NCI-H1417 (cell line): ENCODE results near the gene PCGF1.
"Not testable (repeated sequence)": the region's sequence is repeated elsewhere in the genome, so short reads cannot be mapped to it uniquely, and the experiment has no call there.

Source experiments
- DNase-seq, 3 experiments: peaks; one replicate each; lab custom pipeline; 2025; lab: John Stamatoyannopoulos, UW

The PCGF1 gene

GRCh38 chr2:74499267-74499939, 8.1 kb downstream of the PCGF1 start, which contains the start of gene LBX2:
Gene LBX2 (minus strand): TSS chr2:74499603. CDS start chr2:74499537, 66 bp downstream.
- no peak for DNase-seq

DNA sequence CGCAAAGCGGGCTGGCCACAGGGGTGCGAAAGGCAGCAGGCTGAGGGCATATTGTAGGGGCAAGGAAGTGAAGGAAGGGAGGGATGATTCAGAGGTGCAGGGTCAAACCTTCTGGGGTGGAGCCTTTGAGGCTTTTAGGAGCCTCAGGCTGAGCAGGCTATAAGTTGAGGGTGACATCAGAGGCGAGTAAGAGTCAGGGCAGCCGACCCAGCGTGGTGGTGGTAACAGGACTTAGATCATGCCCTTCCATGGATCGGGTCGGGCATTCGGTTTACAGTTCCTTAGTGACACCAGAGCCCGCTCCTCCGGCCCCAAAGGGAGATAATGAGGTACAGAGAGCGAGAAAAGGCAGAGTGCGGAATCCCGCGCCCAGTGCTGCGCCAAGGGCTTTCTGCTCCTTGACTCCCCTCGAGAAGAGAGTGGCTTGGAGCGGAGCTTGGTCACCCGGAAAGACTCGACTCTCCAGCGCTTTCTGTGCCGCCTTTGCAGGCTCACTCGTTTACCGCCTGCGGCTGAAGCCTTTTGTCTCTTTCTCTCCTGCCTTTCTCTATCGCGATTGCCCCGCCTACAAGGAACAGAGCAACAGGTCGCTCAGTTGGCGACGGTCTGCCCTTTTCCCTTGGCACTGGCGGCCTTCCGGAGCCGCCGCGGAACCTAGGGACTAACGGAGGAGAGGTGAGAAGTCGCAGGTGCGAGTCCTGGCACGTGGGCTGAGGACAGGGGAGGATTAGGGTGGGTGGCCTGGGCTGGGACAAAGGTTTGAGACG, 8.8 kb downstream of the PCGF1 start:
- DNase-seq = peak in 1 of 3 experiments; percentile 49

GRCh38 chr2:74497777-74498499, 9.6 kb downstream of the PCGF1 start:
- DNase-seq = peak in 2 of 3 experiments; percentile 79 to 81

DNA sequence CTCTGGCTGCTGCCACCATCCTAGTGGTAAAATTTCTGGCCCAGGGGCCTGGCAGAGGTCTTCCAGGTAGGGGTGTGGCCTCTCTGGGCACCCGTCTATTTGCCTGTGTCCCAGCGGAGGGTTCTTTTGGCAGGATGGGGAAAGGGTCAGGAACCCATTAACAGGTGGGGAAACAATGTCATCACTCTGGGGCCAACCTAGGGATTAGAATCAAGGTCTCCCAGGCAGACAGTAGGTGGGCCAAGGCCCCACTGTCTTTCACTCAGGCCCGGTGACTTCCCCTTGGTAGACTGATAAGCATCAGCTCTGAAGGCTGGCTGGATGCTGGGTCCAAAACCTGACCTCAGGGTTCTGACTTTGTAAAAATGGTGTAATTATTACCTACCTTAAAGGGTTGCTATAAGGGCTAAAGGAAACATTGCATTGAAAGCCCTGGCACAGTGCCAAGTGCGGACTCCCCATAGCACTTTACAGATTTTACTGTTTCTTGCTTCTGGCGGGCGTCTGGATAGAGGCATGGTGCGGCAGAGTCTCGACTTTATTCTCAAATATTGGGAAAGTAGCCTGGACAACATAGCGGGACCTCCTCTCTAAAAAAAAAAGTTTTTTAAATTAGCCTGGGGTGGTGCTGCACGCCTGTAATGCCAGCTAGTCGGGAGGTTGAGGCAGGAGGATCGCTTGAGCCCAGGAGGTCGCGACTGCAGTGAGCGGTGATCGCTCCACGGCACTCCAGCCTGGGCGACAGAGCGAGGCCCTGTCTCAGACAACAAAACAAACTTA, 10.3 kb downstream of the PCGF1 start:
- peak in 2 of 3 experiments; percentile 50 to 56 for DNase-seq

DNA sequence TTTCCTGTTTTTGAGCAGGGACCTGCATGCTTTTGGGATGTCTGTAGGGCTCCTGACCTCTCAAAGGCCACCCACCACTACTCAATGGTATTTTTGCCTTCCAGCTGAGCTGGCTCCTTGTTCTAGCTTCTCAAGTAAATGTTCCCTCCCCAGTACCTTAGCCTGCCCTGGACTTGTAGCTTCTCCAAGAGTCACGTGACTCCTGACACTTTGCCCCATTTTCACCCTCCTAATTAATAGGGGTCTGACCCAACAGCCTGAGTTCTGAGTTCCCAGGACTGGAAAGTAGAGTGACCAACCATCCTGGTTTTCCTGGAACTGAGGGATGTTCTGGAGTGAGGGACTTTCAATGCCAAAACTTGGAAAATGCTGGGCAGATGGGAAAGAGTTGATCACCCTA, 12.1 kb downstream of the PCGF1 start:
- DNase-seq = no peak

DNA sequence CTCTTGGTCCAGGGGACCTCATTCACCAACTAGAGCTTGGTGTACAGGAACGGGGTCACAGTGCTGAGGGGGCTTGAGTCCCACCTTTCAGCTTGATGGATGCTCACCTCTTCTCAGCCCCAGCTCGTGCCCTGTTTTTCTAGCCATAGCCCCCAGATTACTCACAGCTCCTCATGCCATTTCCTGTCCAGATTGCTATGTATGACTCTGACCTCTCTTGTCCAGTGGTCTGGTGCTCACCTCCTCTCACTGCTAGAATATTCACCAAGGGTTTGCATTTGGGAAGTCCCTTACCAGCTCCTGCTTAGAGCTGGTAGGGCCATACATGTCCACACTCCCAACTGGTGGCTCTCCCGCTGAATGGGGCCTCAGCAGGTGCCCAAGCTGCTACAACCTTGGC, 13.9 kb downstream of the PCGF1 start:
- no peak for DNase-seq

- DNase-seq = no peak
Measured at GRCh38 chr2:74491648-74492544, 15.6 kb downstream of the PCGF1 start.

DNA sequence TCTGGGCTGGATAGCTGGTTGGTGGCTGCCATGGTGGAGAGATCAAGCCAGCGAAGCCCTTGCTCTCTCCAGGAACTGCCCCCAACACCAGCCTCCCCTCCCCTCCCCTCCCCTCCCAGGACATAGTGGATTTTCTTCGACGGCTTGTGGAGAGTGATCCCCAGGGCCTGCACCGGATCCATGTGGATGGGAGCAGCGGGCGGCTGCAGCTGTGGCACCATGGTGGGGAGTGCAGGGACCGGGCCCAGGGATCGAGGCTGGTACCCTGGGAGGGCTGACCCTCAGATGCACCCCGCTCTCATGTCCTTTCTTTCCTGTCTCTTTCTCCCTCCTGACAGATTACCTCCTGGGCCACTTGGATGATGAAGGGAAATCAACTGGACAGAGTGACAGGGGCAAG, 17.6 kb downstream of the PCGF1 start:
- DNase-seq = no peak

GRCh38 chr2:74488643-74489481, 18.6 kb downstream of the PCGF1 start:
- DNase-seq = no peak

- no peak for DNase-seq
Measured at GRCh38 chr2:74486141-74486540, 21.4 kb downstream of the PCGF1 start.

DNA sequence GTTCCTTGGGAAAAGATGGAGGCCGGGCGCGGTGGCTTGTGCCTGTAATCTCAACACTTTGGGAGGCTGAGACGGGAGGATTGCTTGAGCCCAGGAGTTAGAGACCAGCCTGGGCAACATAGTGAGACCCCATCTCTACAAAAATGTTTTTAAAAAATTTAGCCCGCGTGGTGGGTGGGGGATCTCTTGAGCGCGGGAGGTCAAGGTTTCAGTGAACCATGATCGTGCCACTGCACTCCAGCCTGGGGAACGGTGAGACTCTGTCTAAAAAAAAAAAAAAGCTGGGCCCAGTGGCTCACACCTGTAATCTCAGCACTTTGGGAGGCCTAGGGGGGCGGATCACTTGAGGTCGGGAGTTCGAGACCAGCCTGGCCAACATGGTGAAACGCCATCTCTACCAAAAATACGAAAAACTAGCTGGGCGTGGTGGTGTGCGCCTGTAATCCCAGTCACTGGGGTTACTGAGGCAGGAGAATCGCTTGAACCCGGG, 23.8 kb downstream of the PCGF1 start:
- not testable (repeated sequence) for DNase-seq

DNA sequence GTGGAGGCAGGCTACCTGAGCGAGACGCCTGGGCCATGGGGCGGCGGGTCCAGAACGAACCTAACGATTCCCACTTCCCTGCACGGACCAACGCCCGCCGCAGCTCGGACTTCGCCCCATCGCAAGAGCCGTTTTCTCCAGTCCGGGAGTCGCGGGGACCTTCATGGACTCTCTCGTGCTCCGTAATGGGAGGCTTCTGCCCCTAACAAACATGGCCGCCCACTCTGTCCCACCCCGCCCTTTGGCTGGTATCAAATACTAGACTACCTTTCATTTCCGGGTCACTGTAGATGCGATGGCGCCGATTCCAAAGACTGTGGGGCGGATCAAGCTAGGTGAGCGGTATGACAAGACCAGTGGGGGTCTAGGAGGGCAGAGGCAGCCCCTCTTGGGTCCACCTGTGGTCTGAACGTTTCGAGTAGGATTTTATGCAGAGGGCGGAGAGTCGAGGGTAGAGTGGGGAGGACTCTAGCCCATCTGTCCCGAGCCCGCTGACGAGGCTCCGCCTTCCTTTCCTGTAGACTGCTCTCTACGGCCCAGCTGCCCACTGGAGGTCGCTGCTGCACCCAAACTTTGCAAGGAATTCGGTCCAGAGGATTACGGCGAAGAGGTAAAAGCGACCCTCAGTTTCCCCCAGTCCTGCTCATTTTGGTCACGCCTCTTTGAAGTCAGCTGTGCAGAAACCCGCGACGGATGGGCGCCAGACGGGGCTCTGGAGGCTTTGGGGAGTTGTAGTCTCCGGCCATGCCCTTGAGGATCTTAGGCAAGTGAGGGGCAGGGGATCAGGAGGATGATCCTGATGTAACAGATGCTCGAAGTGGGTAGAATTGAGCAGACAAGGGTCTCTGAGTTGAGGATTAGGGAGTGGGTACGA, 24.5 kb downstream of the PCGF1 start, which contains the start of the genes CCDC142 and TTC31:
TSS of gene CCDC142 (minus strand) at position 198 of the 874 bp plus-strand sequence. CDS start at position 37, 161 bp downstream.
TSS of gene TTC31 (plus strand) at position 281 of the 874 bp plus-strand sequence. CDS start at position 296, 15 bp downstream.
- peak; percentile 84 to 99 (median 99) for DNase-seq

GRCh38 chr2:74481961-74482800, 25.3 kb downstream of the PCGF1 start:
- DNase-seq = peak in 2 of 3 experiments; percentile 70 to 95

DNA sequence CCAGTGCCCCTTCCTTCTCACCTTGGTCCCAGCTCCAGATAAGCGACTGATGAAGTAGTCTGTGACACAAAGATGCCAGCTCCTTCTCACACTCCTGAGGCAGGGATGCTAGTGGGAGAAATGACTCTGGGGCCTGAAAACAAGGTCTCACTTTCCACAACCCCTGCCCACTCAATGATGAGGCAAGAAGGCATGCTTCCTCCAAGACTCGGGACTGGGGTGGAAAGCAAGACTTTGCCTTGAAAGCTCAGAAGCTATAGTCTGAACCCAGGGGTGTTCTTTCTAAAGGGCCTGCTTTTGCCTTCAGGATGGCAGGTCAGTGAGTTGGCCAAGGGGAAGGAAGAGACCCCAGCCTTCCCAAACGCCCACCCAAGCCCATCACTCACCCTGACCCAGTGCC, 26.1 kb downstream of the PCGF1 start:
- no peak for DNase-seq

- DNase-seq = no peak
Measured at GRCh38 chr2:74474899-74475298, 32.6 kb downstream of the PCGF1 start.

DNA sequence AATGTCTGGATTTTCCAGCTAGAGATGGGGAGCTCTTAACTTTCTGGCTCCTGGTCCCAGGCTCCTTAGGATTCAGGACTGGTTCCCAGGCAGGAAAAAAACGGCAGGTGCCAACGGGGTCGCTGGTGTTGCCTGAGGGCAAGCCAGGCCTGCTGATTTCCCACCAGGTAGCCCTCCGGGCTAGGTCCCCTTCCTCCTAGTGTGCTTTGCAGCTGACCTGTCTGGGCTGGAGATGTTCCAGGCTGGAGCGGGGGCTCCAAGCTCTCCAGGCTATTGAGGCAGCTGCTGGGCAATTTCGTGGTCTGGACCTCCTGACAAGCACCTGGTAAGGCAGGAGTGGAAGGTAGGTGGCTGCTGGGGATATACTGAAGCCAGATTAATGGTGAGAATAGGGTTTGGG, 33.0 kb downstream of the PCGF1 start:
- DNase-seq = no peak

- no peak for DNase-seq
Measured at GRCh38 chr2:74472945-74473258, 34.6 kb downstream of the PCGF1 start.
